H9 (cell line): ENCODE measurements around the gene CABLES2. TPM values are rescaled to one million over a fixed set of nuclear protein-coding genes. Genes with fewer than 3 reads are reported as not detected.

Experiments used
- DNase-seq: peaks from one replicate; pipeline ENCODE4 v3.0.0-alpha.2; 2017
- H2AFZ ChIP-seq: one replicate; pipeline ENCODE4 v1.6.1; 2013; ENCODE audit warnings: mild to moderate bottlenecking, low read length, control low read depth, moderate library complexity
- H2AK5ac ChIP-seq: 2 replicates; pipeline ENCODE4 v1.6.1; 2013; ENCODE audit warnings: low read length, control low read depth, mixed read lengths; ENCODE audit not compliant: insufficient read length
- H2BK120ac ChIP-seq: one replicate; pipeline ENCODE4 v1.6.1; 2013; ENCODE audit warnings: low read depth, mild to moderate bottlenecking, low read length, control low read depth, inconsistent platforms; ENCODE audit not compliant: poor library complexity, severe bottlenecking
- H2BK12ac ChIP-seq: 2 replicates; pipeline ENCODE4 v1.6.1; 2013; ENCODE audit warnings: low read length, control low read depth, mixed read lengths, low read depth; ENCODE audit not compliant: insufficient read length
- H2BK15ac ChIP-seq: 2 replicates; pipeline ENCODE4 v1.6.1; 2013; ENCODE audit warnings: low read depth, low read length, control low read depth
- H2BK20ac ChIP-seq: one replicate; pipeline ENCODE4 v1.6.1; 2013; ENCODE audit warnings: low read depth, mild to moderate bottlenecking, low read length, control low read depth, inconsistent platforms; ENCODE audit not compliant: poor library complexity, severe bottlenecking
- H2BK5ac ChIP-seq: 2 replicates; pipeline ENCODE4 v1.6.1; 2013; ENCODE audit warnings: low read length, control low read depth, mixed read lengths; ENCODE audit not compliant: insufficient read length
- H3K14ac ChIP-seq: 2 replicates; pipeline ENCODE4 v1.6.1; 2013; ENCODE audit warnings: low read length, control low read depth; ENCODE audit not compliant: insufficient read depth
- H3K18ac ChIP-seq: 2 replicates; pipeline ENCODE4 v1.6.1; 2013; ENCODE audit warnings: low read depth, mild to moderate bottlenecking, mixed read lengths, low read length, control low read depth; ENCODE audit not compliant: insufficient read length
- H3K23ac ChIP-seq: 2 replicates; pipeline ENCODE4 v1.6.1; 2013; ENCODE audit warnings: low read length, control low read depth, mixed read lengths, low read depth; ENCODE audit not compliant: insufficient read length
- H3K23me2 ChIP-seq: 2 replicates; pipeline ENCODE4 v1.6.1; 2013; ENCODE audit warnings: low read depth, mild to moderate bottlenecking, mixed read lengths, low read length, control low read depth; ENCODE audit not compliant: insufficient read length, poor library complexity, severe bottlenecking
- H3K27ac ChIP-seq: 2 replicates; pipeline ENCODE4 v1.5.1; 2013; ENCODE audit warnings: low read length, control low read depth, mixed read lengths, low read depth; ENCODE audit not compliant: insufficient read length
- H3K27me3 ChIP-seq: 2 replicates; pipeline ENCODE4 v1.6.1; 2013; ENCODE audit warnings: low read length, control low read depth, inconsistent platforms; ENCODE audit not compliant: insufficient read depth
- H3K4ac ChIP-seq: 2 replicates; pipeline ENCODE4 v1.6.1; 2013; ENCODE audit warnings: low read depth, mild to moderate bottlenecking, control low read depth, inconsistent platforms, low read length, moderate library complexity
- H3K4me1 ChIP-seq: 2 replicates; pipeline ENCODE4 v1.6.1; 2013; ENCODE audit warnings: low read length, control low read depth, inconsistent platforms; ENCODE audit not compliant: insufficient read depth
- H3K4me2 ChIP-seq: 2 replicates; pipeline ENCODE4 v1.6.1; 2013; ENCODE audit warnings: low read length, control low read depth, mixed read lengths; ENCODE audit not compliant: insufficient read length, insufficient read depth
- H3K56ac ChIP-seq: 2 replicates; pipeline ENCODE4 v1.6.1; 2013; ENCODE audit warnings: low read depth, mild to moderate bottlenecking, mixed read lengths, low read length, control low read depth; ENCODE audit not compliant: insufficient read length
- H3K79me1 ChIP-seq: 2 replicates; pipeline ENCODE4 v1.6.1; 2013; ENCODE audit warnings: low read depth, mild to moderate bottlenecking, moderate library complexity, low read length, control low read depth, inconsistent platforms; ENCODE audit not compliant: insufficient read depth, poor library complexity, severe bottlenecking
- H3K79me2 ChIP-seq: 2 replicates; pipeline ENCODE4 v1.6.1; 2013; ENCODE audit warnings: low read length, control low read depth, inconsistent platforms; ENCODE audit not compliant: insufficient read depth
- H3K9ac ChIP-seq: 2 replicates; pipeline ENCODE4 v1.6.1; 2013; ENCODE audit warnings: low read length, control low read depth, mixed read lengths; ENCODE audit not compliant: insufficient read length; ENCODE audit errors: extremely low read depth
- H3K9me3 ChIP-seq: one replicate; pipeline ENCODE4 v1.6.1; 2013; ENCODE audit warnings: low read depth, low read length, inconsistent platforms; ENCODE audit not compliant: control insufficient read depth
- H3T11ph ChIP-seq: one replicate; pipeline ENCODE4 v1.6.1; 2013; ENCODE audit warnings: mild to moderate bottlenecking, low read length, control low read depth, inconsistent platforms
- H4K20me1 ChIP-seq: one replicate; pipeline ENCODE4 v1.6.1; 2013; ENCODE audit not compliant: control insufficient read depth, insufficient read length, insufficient read depth
- H4K5ac ChIP-seq: 2 replicates; pipeline ENCODE4 v1.6.1; 2013; ENCODE audit warnings: low read depth, mild to moderate bottlenecking, mixed read lengths, low read length, control low read depth; ENCODE audit not compliant: insufficient read length
- H4K8ac ChIP-seq: replicated peaks from 2 replicates; pipeline ENCODE4 v1.6.1; 2013; ENCODE audit warnings: low read length, control low read depth, mixed read lengths, low read depth; ENCODE audit not compliant: insufficient read length
- H4K91ac ChIP-seq: 2 replicates; pipeline ENCODE4 v1.6.1; 2013; ENCODE audit warnings: low read depth, mild to moderate bottlenecking, moderate library complexity, mixed read lengths, low read length, control low read depth; ENCODE audit not compliant: insufficient read length
- H3K27ac Mint-ChIP-seq, 3 experiments: 2 replicates in 2 of 3; 3 replicates in 1 of 3; pipeline ENCODE4 v1.8.0; 2020 to 2021; ENCODE audit warnings: mixed read lengths in 3 of 3, mild to moderate bottlenecking in 1 of 3, moderate library complexity in 1 of 3
- H3K27me3 Mint-ChIP-seq: 2 replicates; pipeline ENCODE4 v1.8.0; 2021; ENCODE audit warnings: low read depth, mild to moderate bottlenecking, moderate library complexity, mixed read lengths
- H3K36me3 Mint-ChIP-seq, 3 experiments: 2 replicates in 2 of 3; 3 replicates in 1 of 3; pipeline ENCODE4 v1.8.0; 2020 to 2021; ENCODE audit warnings: low read depth in 3 of 3, mixed read lengths in 3 of 3; ENCODE audit not compliant: insufficient read depth in 1 of 3
- H3K4me1 Mint-ChIP-seq, 2 experiments: 2 replicates each; pipeline ENCODE4 v1.8.0; 2020; ENCODE audit warnings: mixed read lengths in 2 of 2
- H3K4me3 Mint-ChIP-seq, 2 experiments: 2 replicates in 1 of 2; 3 replicates in 1 of 2; pipeline ENCODE4 v1.8.0; 2020 to 2021; ENCODE audit warnings: mild to moderate bottlenecking in 2 of 2, mixed read lengths in 2 of 2, moderate library complexity in 1 of 2
- H3K9me3 Mint-ChIP-seq, 2 experiments: 2 replicates in 1 of 2; 3 replicates in 1 of 2; pipeline ENCODE4 v1.8.0; 2020; ENCODE audit warnings: mild to moderate bottlenecking in 2 of 2, mixed read lengths in 2 of 2, moderate library complexity in 1 of 2
- CTCF ChIP-seq: fragments of 200-600 bp; sonication (generic); conservative IDR thresholded peaks from 3 replicates; pipeline ENCODE4 v1.8.0; 2021; ENCODE audit warnings: antibody characterized with exemption, mild to moderate bottlenecking
- WGBS: extraction: QIAGEN DNeasy Blood & Tissue Kit; methylation state at CpG from one replicate; pipeline ENCODE4 v1.1.7; 2013; ENCODE audit warnings: missing lambda C conversion rate, low lambda C conversion rate, mixed read lengths; ENCODE audit not compliant: insufficient read length; ENCODE audit errors: extremely low coverage; 5-methylcytosine and 5-hydroxymethylcytosine counted together
- total RNA-seq: library from RNA; stranded (reverse); gene quantifications from 2 replicates; pipeline ENCODE4 v1.2.1, GENCODE V29; 2021

Gene CABLES2
- total RNA-seq, 1 experiment from 2014 or later, result 10.8 TPM

- Histone ChIP-seq H2BK20ac (no peak overlapping the region), H3K27me3 (no peaks in the 10 kb centered on the region), H2BK12ac (no peak overlapping the region), H2AFZ (no peak overlapping the region), H3K9me3 (no peaks in the 10 kb centered on the region), H2BK15ac (no peak overlapping the region), H2BK120ac (no peak overlapping the region), H2BK5ac (no peak overlapping the region), H3K79me2 (no peaks in the 10 kb centered on the region), H4K91ac (no peak overlapping the region), H4K8ac (no peak overlapping the region), H2AK5ac (no peak overlapping the region), H3K27ac (no peak overlapping the region), H3K56ac (no peak overlapping the region), H3K18ac (no peak overlapping the region), H3K9ac (no peak overlapping the region), H3K23me2 (no peaks in the 10 kb centered on the region), H3K4ac (no peak overlapping the region), H3K14ac (no peak overlapping the region), H3K4me1 (no peaks in the 10 kb centered on the region), H3K23ac (no peak overlapping the region), H3K4me2 (no peak overlapping the region), H3T11ph (no peak overlapping the region), H4K5ac (no peak overlapping the region), H3K79me1 (no peaks in the 10 kb centered on the region), H4K20me1 (no peaks in the 10 kb centered on the region)
- Mint-ChIP-seq H3K36me3 (no peaks in the 10 kb centered on the region), H3K9me3 (no peaks in the 10 kb centered on the region), H3K4me1 (peaks cover 3 to 8% of the 10 kb centered on the region in 2 experiments), H3K27me3 (peaks cover 16% of the 10 kb centered on the region), H3K4me3 (no peak overlapping the region), H3K27ac (no peak overlapping the region)
- TF ChIP-seq CTCF, result no peak
- WGBS, result no CpG with 5 or more reads among the region's 19 CpGs
- DNase-seq, result no peak
These were observed 3.8 kb upstream of the CABLES2 start for GRCh38 chr20:62410746-62411478.
